ENCODE results near the gene SRP68. TPM values are rescaled to one million over a fixed set of nuclear protein-coding genes. Genes with fewer than 3 reads are reported as not detected.

SRP68 gene
- total and polyA plus RNA-seq, 3 donors from 2014 or later = 49.2 to 79.6 (median 53.4) TPM

- no peaks in the 10 kb centered on the region for H3K36me3 ChIP-seq (ENCODE audit: low read depth, missing control alignments)
- intact Hi-C loops (cut with DNase I; ENCODE audit: low total_unique reads) = no loop called here
- no peak overlapping the region for H3K4me3 ChIP-seq
- TF ChIP-seq POLR2A (IDR thresholded peaks at IDR 0.05) = no peak
- TF ChIP-seq, protein P1, sequence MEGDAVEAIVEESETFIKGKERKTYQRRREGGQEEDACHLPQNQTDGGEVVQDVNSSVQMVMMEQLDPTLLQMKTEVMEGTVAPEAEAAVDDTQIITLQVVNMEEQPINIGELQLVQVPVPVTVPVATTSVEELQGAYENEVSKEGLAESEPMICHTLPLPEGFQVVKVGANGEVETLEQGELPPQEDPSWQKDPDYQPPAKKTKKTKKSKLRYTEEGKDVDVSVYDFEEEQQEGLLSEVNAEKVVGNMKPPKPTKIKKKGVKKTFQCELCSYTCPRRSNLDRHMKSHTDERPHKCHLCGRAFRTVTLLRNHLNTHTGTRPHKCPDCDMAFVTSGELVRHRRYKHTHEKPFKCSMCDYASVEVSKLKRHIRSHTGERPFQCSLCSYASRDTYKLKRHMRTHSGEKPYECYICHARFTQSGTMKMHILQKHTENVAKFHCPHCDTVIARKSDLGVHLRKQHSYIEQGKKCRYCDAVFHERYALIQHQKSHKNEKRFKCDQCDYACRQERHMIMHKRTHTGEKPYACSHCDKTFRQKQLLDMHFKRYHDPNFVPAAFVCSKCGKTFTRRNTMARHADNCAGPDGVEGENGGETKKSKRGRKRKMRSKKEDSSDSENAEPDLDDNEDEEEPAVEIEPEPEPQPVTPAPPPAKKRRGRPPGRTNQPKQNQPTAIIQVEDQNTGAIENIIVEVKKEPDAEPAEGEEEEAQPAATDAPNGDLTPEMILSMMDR (IDR thresholded peaks at IDR 0.05) = no peak
- no peak for DNase-seq
- peaks cover 21% of the 10 kb centered on the region for H3K4me1 ChIP-seq
- 72 to 90% methylated on average over 5 of the region's 5 CpGs for WGBS, 2 donors
- no peak overlapping the region for H3K27ac ChIP-seq
- no peaks in the 10 kb centered on the region for H3K27me3 ChIP-seq
- no peaks in the 10 kb centered on the region for H3K9me3 ChIP-seq
Observed at GRCh38 chr17:76032780-76033108, 39.6 kb downstream of the SRP68 start.

- intact Hi-C loops (cut with DNase I; ENCODE audit: low total_unique reads) = no loop called here
- H3K27me3 ChIP-seq = no peaks in the 10 kb centered on the region
- H3K36me3 ChIP-seq (ENCODE audit: low read depth, missing control alignments) = no peaks in the 10 kb centered on the region
- no peak for TF ChIP-seq POLR2A (IDR thresholded peaks at IDR 0.05)
- TF ChIP-seq, protein P1 (IDR thresholded peaks at IDR 0.05) = peak in 2 of 3 experiments; percentile 2 to 29
- no peak for DNase-seq
- no peaks in the 10 kb centered on the region for H3K9me3 ChIP-seq
- peaks cover 21% of the 10 kb centered on the region for H3K4me1 ChIP-seq
- no peak overlapping the region for H3K4me3 ChIP-seq
- H3K27ac ChIP-seq = no peak overlapping the region
- WGBS, 2 donors = 86 to 88% methylated on average over 13 to 20 of the region's 20 CpGs
Observed at GRCh38 chr17:76032073-76032779, 40.1 kb downstream of the SRP68 start.

- no peak for TF ChIP-seq POLR2A (IDR thresholded peaks at IDR 0.05)
- TF ChIP-seq, protein P1 (IDR thresholded peaks at IDR 0.05) = no peak
- Histone ChIP-seq H3K4me3 (no peak within 1 kb of the TSS), H3K36me3 (ENCODE audit: low read depth, missing control alignments) (no peaks in the 10 kb centered on the region), H3K9me3 (no peaks in the 10 kb centered on the region), H3K27ac (no peak within 1 kb of the TSS), H3K27me3 (no peaks in the 10 kb centered on the region), H3K4me1 (peaks cover 7% of the 10 kb centered on the region)
- no peak for DNase-seq
- 70 to 84% methylated on average over 20 to 23 of the region's 24 CpGs for WGBS, 2 donors
- intact Hi-C loops (cut with DNase I; ENCODE audit: low total_unique reads) = no loop called here
Observed at GRCh38 chr17:76027159-76027839, 45.0 kb downstream of the SRP68 start, which contains the start of gene EVPL. TSS of gene EVPL (minus strand) at chr17:76027306. CDS start at chr17:76027198, 108 bp downstream.

- Histone ChIP-seq H3K9me3 (no peaks in the 10 kb centered on the region), H3K4me3 (no peak overlapping the region), H3K36me3 (ENCODE audit: low read depth, missing control alignments) (no peaks in the 10 kb centered on the region), H3K27ac (no peak overlapping the region), H3K27me3 (no peaks in the 10 kb centered on the region), H3K4me1 (peaks cover 7% of the 10 kb centered on the region)
- DNase-seq = no peak
- TF ChIP-seq POLR2A (IDR thresholded peaks at IDR 0.05) = no peak
- TF ChIP-seq, protein P1 (IDR thresholded peaks at IDR 0.05) = no peak
- intact Hi-C loops (cut with DNase I; ENCODE audit: low total_unique reads) = no loop called here
- WGBS, 2 donors = 71% methylated on average over 15 of the region's 15 CpGs; no CpG with 5 or more reads in 1 of the 2 donors
Observed at GRCh38 chr17:76026714-76027158, 45.6 kb downstream of the SRP68 start.

Data from testis (tissue), 3 donors.